ENCODE measurements around the gene PTPN11. TPM values are rescaled to one million over a fixed set of nuclear protein-coding genes. Genes with fewer than 3 reads are reported as not detected.
"Not testable (repeated sequence)": the region's sequence is repeated elsewhere in the genome, so short reads cannot be mapped to it uniquely, and the experiment has no call there.

The PTPN11 gene
- total and polyA plus RNA-seq, 2 donors, result 24.4 to 43.0 TPM

DNA sequence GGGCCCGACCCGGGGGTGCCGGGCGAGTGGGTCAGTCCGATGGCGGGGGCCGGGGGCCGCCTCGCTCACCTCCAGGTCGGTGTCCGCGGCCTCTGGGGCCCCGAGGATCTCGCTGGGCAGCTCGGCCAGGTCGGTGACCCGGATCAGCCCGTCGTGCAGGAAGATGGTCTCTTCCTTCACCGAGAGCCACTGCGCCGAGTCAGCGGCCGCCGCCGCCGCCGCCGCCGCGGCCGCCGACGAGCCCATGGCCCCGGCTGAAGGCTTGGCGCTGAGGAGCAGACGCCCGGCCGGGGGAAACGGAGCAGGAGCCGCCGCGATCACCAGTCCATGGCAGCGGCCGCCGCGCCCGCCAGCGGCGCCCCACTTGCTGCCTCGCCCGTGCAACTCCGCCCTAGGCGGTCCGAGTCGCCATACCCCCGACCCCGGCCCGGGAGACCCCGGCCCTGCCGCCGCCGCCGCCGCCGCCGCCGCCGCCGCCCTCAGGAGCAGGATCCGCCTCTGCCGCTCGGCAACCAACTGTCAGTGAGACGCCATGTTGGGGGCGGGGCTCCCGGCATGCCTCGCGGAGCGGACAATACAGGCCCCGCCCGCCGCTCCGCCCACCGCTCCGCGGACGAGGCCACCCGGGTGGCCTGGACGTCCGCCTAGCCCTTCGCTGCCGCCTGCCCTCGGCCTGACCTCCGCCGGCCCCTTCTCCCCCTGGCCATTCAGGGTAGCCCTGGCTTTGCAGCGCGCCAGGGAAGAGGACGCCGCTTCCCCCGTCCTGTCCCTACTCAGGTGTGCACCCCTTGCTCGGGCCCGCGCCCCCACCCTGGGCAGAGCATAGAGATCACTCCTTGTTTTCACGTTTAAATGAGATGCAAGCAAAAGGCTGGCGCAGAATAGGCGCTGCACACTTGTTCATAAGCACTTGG is 36.6 kb upstream of the PTPN11 start, which contains the start of gene HECTD4:
Gene HECTD4, minus strand, starts transcription at position 549 of the 914 bp plus-strand sequence. Its CDS starts 303 bp downstream, at position 246.
- H3K4me1 ChIP-seq (ENCODE audit: control insufficient read depth in 2 of 2, insufficient read depth in 2 of 2, low read length in 2 of 2), result peaks cover 9 to 12% of the 10 kb centered on the region in 2 donors
- 35% methylated on average over 106 of the region's 106 CpGs for WGBS
- no peaks in the 10 kb centered on the region for H3K36me3 ChIP-seq (ENCODE audit: control insufficient read depth in 2 of 2, insufficient read depth in 2 of 2, low read length in 1 of 2)
- H3K9me3 ChIP-seq (ENCODE audit: control insufficient read depth in 2 of 2, insufficient read depth in 1 of 2, low read length in 1 of 2), result no peaks in the 10 kb centered on the region
- DNase-seq (ENCODE audit: low read depth in 6 of 9, low spot score in 9 of 9), result peak; percentile 47 to 94 (median 83)
- H3K27ac ChIP-seq (ENCODE audit: low read depth in 1 of 2, low read length in 1 of 2), result peak within 1 kb of the TSS; percentile 56 to 74
- H3K4me3 ChIP-seq (ENCODE audit: low read length in 2 of 2), result peak within 1 kb of the TSS; percentile 76 to 87
- H3K27me3 ChIP-seq (ENCODE audit: control insufficient read depth in 2 of 2, insufficient read depth in 1 of 2, low read length in 1 of 2), result no peaks in the 10 kb centered on the region

DNA sequence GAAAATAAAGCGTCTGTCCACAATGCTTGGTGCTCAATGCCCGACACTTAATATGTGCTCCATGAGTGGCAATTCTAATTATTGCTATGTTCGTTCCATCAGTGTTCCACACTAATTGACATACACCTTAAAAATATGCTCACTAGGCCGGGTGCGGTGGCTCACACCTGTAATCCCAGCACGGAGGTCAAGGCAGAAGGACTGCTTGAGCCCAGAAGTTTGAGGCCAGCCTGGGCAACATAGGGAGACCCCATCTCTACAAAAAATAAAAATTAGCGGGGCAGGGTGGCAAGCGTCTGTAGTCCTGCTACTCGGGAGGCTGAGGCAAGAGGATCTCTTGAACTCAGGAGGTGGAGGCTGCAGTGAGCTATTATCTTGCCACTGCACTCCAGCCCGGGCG is 35.9 kb upstream of the PTPN11 start:
- H3K27ac ChIP-seq (ENCODE audit: low read depth in 1 of 2, low read length in 1 of 2), result no peak overlapping the region
- H3K4me1 ChIP-seq (ENCODE audit: control insufficient read depth in 2 of 2, insufficient read depth in 2 of 2, low read length in 2 of 2), result peaks cover 9 to 12% of the 10 kb centered on the region in 2 donors
- no peaks in the 10 kb centered on the region for H3K27me3 ChIP-seq (ENCODE audit: control insufficient read depth in 2 of 2, insufficient read depth in 1 of 2, low read length in 1 of 2)
- WGBS, result 96% methylated on average over 11 of the region's 11 CpGs
- no peaks in the 10 kb centered on the region for H3K9me3 ChIP-seq (ENCODE audit: control insufficient read depth in 2 of 2, insufficient read depth in 1 of 2, low read length in 1 of 2)
- no peaks in the 10 kb centered on the region for H3K36me3 ChIP-seq (ENCODE audit: control insufficient read depth in 2 of 2, insufficient read depth in 2 of 2, low read length in 1 of 2)
- peak overlapping the region; percentile 76 to 87 for H3K4me3 ChIP-seq (ENCODE audit: low read length in 2 of 2)
- DNase-seq (ENCODE audit: low read depth in 6 of 9, low spot score in 9 of 9), result no peak

DNA sequence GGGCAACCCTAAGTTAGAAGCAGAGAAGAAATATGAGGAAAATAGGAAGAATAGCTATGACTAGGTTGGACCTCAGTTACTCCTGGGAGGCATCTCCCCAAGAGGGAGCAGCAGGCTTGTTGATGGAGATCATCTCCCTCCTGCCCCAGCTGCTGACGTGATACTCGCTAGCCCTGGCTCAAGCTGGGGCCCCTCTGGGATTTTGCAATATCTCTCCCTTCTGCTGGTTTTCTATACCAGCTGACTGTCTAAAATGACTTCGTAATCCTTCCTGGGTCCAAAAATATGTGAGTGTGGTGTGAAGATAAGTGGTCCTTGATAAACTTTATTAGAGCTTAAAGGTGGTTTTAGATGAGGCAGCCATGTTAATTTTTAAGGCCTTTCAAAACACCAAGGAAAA is 32.0 kb upstream of the PTPN11 start:
- WGBS, result 93% methylated on average over 3 of the region's 3 CpGs
- no peaks in the 10 kb centered on the region for H3K9me3 ChIP-seq (ENCODE audit: control insufficient read depth in 2 of 2, insufficient read depth in 1 of 2, low read length in 1 of 2)
- H3K27ac ChIP-seq (ENCODE audit: low read depth in 1 of 2, low read length in 1 of 2), result no peak overlapping the region

DNA sequence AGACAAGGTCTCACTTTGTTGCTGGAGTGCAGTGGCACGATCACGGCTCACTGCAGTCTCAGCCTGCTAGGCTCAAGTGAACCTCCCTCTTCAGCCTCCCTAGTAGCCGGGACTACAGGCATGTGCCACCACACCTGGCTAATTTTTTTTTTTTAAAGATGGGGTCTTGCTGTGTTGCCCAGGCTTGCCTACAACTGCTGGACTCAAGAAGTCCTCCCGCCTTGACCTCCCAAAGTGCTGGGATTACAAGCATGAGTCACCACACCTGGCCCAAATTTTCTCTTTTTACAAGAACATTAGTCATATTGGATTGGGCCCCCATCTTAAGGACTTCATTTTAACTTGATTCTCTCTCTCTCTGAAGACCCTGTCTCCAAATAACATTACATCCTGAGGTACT is 29.5 kb upstream of the PTPN11 start:
- Histone ChIP-seq H3K27me3 (ENCODE audit: control insufficient read depth in 2 of 2, insufficient read depth in 1 of 2, low read length in 1 of 2) (no peaks in the 10 kb centered on the region), H3K27ac (ENCODE audit: low read depth in 1 of 2, low read length in 1 of 2) (no peak overlapping the region), H3K9me3 (ENCODE audit: control insufficient read depth in 2 of 2, insufficient read depth in 1 of 2, low read length in 1 of 2) (no peaks in the 10 kb centered on the region), H3K4me1 (ENCODE audit: control insufficient read depth in 2 of 2, insufficient read depth in 2 of 2, low read length in 2 of 2) (no peaks in the 10 kb centered on the region), H3K36me3 (ENCODE audit: control insufficient read depth in 2 of 2, insufficient read depth in 2 of 2, low read length in 1 of 2) (no peaks in the 10 kb centered on the region), H3K4me3 (ENCODE audit: low read length in 2 of 2) (no peak overlapping the region)
- DNase-seq (ENCODE audit: low read depth in 6 of 9, low spot score in 9 of 9), result no peak
- 96% methylated on average over 4 of the region's 4 CpGs for WGBS

More for the DNA sequence above, 32.0 kb upstream of the PTPN11 start:
- Histone ChIP-seq H3K4me1 (ENCODE audit: control insufficient read depth in 2 of 2, insufficient read depth in 2 of 2, low read length in 2 of 2) (peaks cover 0 to 5% of the 10 kb centered on the region in 2 donors), H3K27me3 (ENCODE audit: control insufficient read depth in 2 of 2, insufficient read depth in 1 of 2, low read length in 1 of 2) (no peaks in the 10 kb centered on the region), H3K4me3 (ENCODE audit: low read length in 2 of 2) (no peak overlapping the region), H3K36me3 (ENCODE audit: control insufficient read depth in 2 of 2, insufficient read depth in 2 of 2, low read length in 1 of 2) (no peaks in the 10 kb centered on the region)
- no peak for DNase-seq (ENCODE audit: low read depth in 6 of 9, low spot score in 9 of 9)

DNA sequence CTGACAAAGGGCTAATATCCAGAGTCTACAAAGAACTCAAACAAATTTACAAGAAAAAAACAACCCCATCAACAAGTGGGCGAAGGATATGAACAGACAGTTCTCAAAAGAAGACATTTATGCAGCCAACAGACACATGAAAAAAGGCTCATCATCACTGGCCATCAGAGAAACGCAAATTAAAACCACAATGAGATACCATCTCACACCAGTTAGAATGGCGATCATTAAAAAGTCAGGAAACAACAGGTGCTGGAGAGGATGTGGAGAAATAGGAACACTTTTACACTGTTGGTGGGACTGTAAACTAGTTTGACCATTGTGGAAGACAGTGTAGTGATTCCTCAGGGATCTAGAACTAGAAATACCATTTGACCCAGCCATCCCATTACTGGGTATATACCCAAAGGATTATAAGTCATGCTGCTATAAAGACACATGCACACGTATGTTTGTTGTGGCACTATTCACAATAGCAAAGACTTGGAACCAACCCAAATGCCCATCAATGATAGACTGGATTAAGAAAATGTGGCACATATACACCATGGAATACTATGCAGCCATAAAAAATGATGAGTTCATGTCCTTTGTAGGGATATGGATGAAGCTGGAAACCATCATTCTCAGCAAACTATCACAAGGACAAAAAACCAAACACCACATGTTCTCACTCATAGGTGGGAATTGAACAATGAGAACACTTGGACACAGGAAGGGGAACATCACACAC is 28.7 kb upstream of the PTPN11 start:
- not testable (repeated sequence) for H3K36me3 ChIP-seq (ENCODE audit: control insufficient read depth in 2 of 2, insufficient read depth in 2 of 2, low read length in 1 of 2); H3K27ac ChIP-seq (ENCODE audit: low read depth in 1 of 2, low read length in 1 of 2); H3K9me3 ChIP-seq (ENCODE audit: control insufficient read depth in 2 of 2, insufficient read depth in 1 of 2, low read length in 1 of 2); H3K4me1 ChIP-seq (ENCODE audit: control insufficient read depth in 2 of 2, insufficient read depth in 2 of 2, low read length in 2 of 2); DNase-seq (ENCODE audit: low read depth in 6 of 9, low spot score in 9 of 9); H3K4me3 ChIP-seq (ENCODE audit: low read length in 2 of 2); H3K27me3 ChIP-seq (ENCODE audit: control insufficient read depth in 2 of 2, insufficient read depth in 1 of 2, low read length in 1 of 2)
- 53% methylated on average over 2 of the region's 4 CpGs for WGBS

DNA sequence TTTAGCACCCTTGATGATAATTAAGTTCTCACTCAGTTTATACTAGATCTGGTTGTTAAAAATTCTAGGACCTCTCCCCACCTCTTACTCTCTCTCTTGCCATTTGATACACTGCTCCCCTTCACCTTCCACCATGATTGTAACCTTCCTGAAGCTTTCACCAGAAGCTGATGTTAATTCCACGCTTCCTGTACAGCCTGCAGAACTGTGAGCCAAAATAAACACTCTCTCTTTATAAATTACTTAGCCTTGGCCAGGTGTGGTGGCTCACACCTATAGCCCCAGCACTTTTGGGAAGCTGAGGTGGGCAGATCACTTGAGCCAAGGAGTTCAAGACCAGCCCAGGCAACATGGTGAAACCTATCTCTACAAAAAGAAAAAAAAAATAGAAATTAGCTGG is 25.4 kb upstream of the PTPN11 start:
- Histone ChIP-seq H3K9me3 (ENCODE audit: control insufficient read depth in 2 of 2, insufficient read depth in 1 of 2, low read length in 1 of 2) (peaks cover 0 to 4% of the 10 kb centered on the region in 2 donors), H3K36me3 (ENCODE audit: control insufficient read depth in 2 of 2, insufficient read depth in 2 of 2, low read length in 1 of 2) (no peaks in the 10 kb centered on the region), H3K27me3 (ENCODE audit: control insufficient read depth in 2 of 2, insufficient read depth in 1 of 2, low read length in 1 of 2) (no peaks in the 10 kb centered on the region), H3K4me1 (ENCODE audit: control insufficient read depth in 2 of 2, insufficient read depth in 2 of 2, low read length in 2 of 2) (no peaks in the 10 kb centered on the region), H3K27ac (ENCODE audit: low read depth in 1 of 2, low read length in 1 of 2) (no peak overlapping the region), H3K4me3 (ENCODE audit: low read length in 2 of 2) (no peak overlapping the region)
- WGBS, result 96% methylated on average over 1 of the region's 1 CpG
- DNase-seq (ENCODE audit: low read depth in 6 of 9, low spot score in 9 of 9), result no peak

GRCh38 chr12:112401054-112401453 is 17.7 kb upstream of the PTPN11 start:
- DNase-seq (ENCODE audit: low read depth in 6 of 9, low spot score in 9 of 9), result no peak
- 97% methylated on average over 5 of the region's 5 CpGs for WGBS
- H3K4me3 ChIP-seq (ENCODE audit: low read length in 2 of 2), result no peak overlapping the region
- H3K36me3 ChIP-seq (ENCODE audit: control insufficient read depth in 2 of 2, insufficient read depth in 2 of 2, low read length in 1 of 2), result peaks cover 20 to 22% of the 10 kb centered on the region in 2 donors
- H3K9me3 ChIP-seq (ENCODE audit: control insufficient read depth in 2 of 2, insufficient read depth in 1 of 2, low read length in 1 of 2), result no peaks in the 10 kb centered on the region
- H3K27me3 ChIP-seq (ENCODE audit: control insufficient read depth in 2 of 2, insufficient read depth in 1 of 2, low read length in 1 of 2), result no peaks in the 10 kb centered on the region
- H3K27ac ChIP-seq (ENCODE audit: low read depth in 1 of 2, low read length in 1 of 2), result no peak overlapping the region
- no peaks in the 10 kb centered on the region for H3K4me1 ChIP-seq (ENCODE audit: control insufficient read depth in 2 of 2, insufficient read depth in 2 of 2, low read length in 2 of 2)

GRCh38 chr12:112401903-112402498 is 16.7 kb upstream of the PTPN11 start:
- no peaks in the 10 kb centered on the region for H3K9me3 ChIP-seq (ENCODE audit: control insufficient read depth in 2 of 2, insufficient read depth in 1 of 2, low read length in 1 of 2)
- H3K27ac ChIP-seq (ENCODE audit: low read depth in 1 of 2, low read length in 1 of 2), result no peak overlapping the region
- WGBS, result 87% methylated on average over 5 of the region's 5 CpGs
- peaks cover 29 to 30% of the 10 kb centered on the region in 2 donors for H3K36me3 ChIP-seq (ENCODE audit: control insufficient read depth in 2 of 2, insufficient read depth in 2 of 2, low read length in 1 of 2)
- H3K4me1 ChIP-seq (ENCODE audit: control insufficient read depth in 2 of 2, insufficient read depth in 2 of 2, low read length in 2 of 2), result no peaks in the 10 kb centered on the region
- H3K27me3 ChIP-seq (ENCODE audit: control insufficient read depth in 2 of 2, insufficient read depth in 1 of 2, low read length in 1 of 2), result no peaks in the 10 kb centered on the region
- no peak overlapping the region for H3K4me3 ChIP-seq (ENCODE audit: low read length in 2 of 2)
- DNase-seq (ENCODE audit: low read depth in 6 of 9, low spot score in 9 of 9), result no peak
